NCI-H2171 treated with DMSO at 0.1 percent for 48 hours (cell line): ENCODE data around the gene SPDYE1.

Source experiments
- DNase-seq: peaks from one replicate; lab custom pipeline; 2025; lab: John Stamatoyannopoulos, UW

SPDYE1 gene

GRCh38 chr7:44044315-44045225 lies 46.9 kb downstream of the SPDYE1 start, which contains the start of gene DBNL:
TSS of gene DBNL (plus strand) at chr7:44044702. CDS start at chr7:44044738, 36 bp downstream.
- DNase-seq: peak; percentile 75

- no peak for DNase-seq
These were observed 47.7 kb downstream of the SPDYE1 start for GRCh38 chr7:44045226-44046014.

GRCh38 chr7:44046321-44047061 lies 48.8 kb downstream of the SPDYE1 start:
- no peak for DNase-seq

GRCh38 chr7:44048031-44048795 lies 50.5 kb downstream of the SPDYE1 start:
- no peak for DNase-seq

- DNase-seq: no peak
These were observed 52.6 kb downstream of the SPDYE1 start for GRCh38 chr7:44050121-44050914.

GRCh38 chr7:44050915-44051560 lies 53.3 kb downstream of the SPDYE1 start:
- DNase-seq: no peak

GRCh38 chr7:44051611-44052220 lies 54.0 kb downstream of the SPDYE1 start:
- DNase-seq: no peak

GRCh38 chr7:44052771-44053365 lies 55.2 kb downstream of the SPDYE1 start:
- DNase-seq: no peak

- no peak for DNase-seq
These were observed 59.0 kb downstream of the SPDYE1 start for GRCh38 chr7:44056681-44057080.

- no peak for DNase-seq
These were observed 59.6 kb downstream of the SPDYE1 start for GRCh38 chr7:44057181-44057848.

GRCh38 chr7:44057849-44058758 lies 60.4 kb downstream of the SPDYE1 start:
- no peak for DNase-seq

GRCh38 chr7:44058759-44059218 lies 61.1 kb downstream of the SPDYE1 start:
- DNase-seq: no peak

GRCh38 chr7:44059219-44060090 lies 61.8 kb downstream of the SPDYE1 start:
- no peak for DNase-seq
